SK-N-SH (cell line): ENCODE results near the gene TIGD7. TPM values are rescaled to one million over a fixed set of nuclear protein-coding genes. Genes with fewer than 3 reads are reported as not detected.

Experiments
- CTCF ChIA-PET: fragments of 300-600, 350-600 bp; formaldehyde crosslinking; extraction: SDS; loops from one replicate; lab custom pipeline; 2021; lab: Yijun Ruan, JAX
- POLR2A ChIA-PET: fragments of 350-600 bp; sonication (Branson Sonifier 250); formaldehyde crosslinking; extraction: SDS; loops from one replicate; lab custom pipeline; 2020; ENCODE audit warnings: antibody characterized with exemption, inconsistent platforms; lab: Yijun Ruan, JAX
- DNase-seq: peaks from one replicate; pipeline ENCODE4 v3.0.0; 2012
- H2AFZ ChIP-seq: fragments of 200-600 bp; sonication (generic); 2 replicates; pipeline ENCODE4 v1.8.1; 2016; ENCODE audit warnings: antibody characterized with exemption, mild to moderate bottlenecking, low read depth
- H3F3A ChIP-seq: fragments of 200-600 bp; sonication (generic); replicated peaks from 2 replicates; pipeline ENCODE3; 2016; ENCODE audit warnings: antibody characterized with exemption, mild to moderate bottlenecking; ENCODE audit not compliant: insufficient read depth
- H3K27ac ChIP-seq, 2 experiments: fragments of 200-500 bp in 1 of 2; fragments of 200-600 bp in 1 of 2; sonication (Bioruptor generic) in 1 of 2; sonication (generic), shearing (Covaris generic) in 1 of 2; 2 replicates each; pipeline versions ENCODE4 v1.5.1 to v1.6.1; 2014 to 2016; ENCODE audit warnings: low read depth in 2 of 2, inconsistent platforms in 1 of 2, low read length in 1 of 2, mild to moderate bottlenecking in 1 of 2, mixed read lengths in 1 of 2
- H3K27me3 ChIP-seq: fragments of 200-600 bp; sonication (generic), shearing (Covaris generic); 2 replicates; pipeline ENCODE4 v1.6.1; 2016; ENCODE audit warnings: mixed run types; ENCODE audit not compliant: insufficient read depth
- H3K36me3 ChIP-seq, 2 experiments: fragments of 200-500 bp in 1 of 2; fragments of 200-600 bp in 1 of 2; sonication (Bioruptor generic) in 1 of 2; sonication (generic) in 1 of 2; replicated peaks in 1 of 2; 2 replicates each; pipeline versions ENCODE3 to v1.5.1; 2014 to 2016; ENCODE audit warnings: low read length in 1 of 2, mild to moderate bottlenecking in 1 of 2; ENCODE audit not compliant: insufficient read depth in 2 of 2, control insufficient read depth in 1 of 2
- H3K4me1 ChIP-seq, 2 experiments: fragments of 200-500 bp in 1 of 2; fragments of 200-600 bp in 1 of 2; sonication (Bioruptor generic) in 1 of 2; sonication (generic), shearing (Covaris generic) in 1 of 2; 2 replicates each; pipeline versions ENCODE4 v1.5.1 to v1.6.1; 2014 to 2016; ENCODE audit warnings: low read depth in 1 of 2, low read length in 1 of 2, mixed run types in 1 of 2; ENCODE audit not compliant: insufficient read depth in 2 of 2, control insufficient read depth in 1 of 2
- H3K4me2 ChIP-seq: fragments of 200-600 bp; sonication (generic), shearing (Covaris generic); 2 replicates; pipeline ENCODE4 v1.6.1; 2017; ENCODE audit warnings: mixed run types
- H3K4me3 ChIP-seq, 2 experiments: fragments of 200-500 bp in 1 of 2; fragments of 200-600 bp in 1 of 2; sonication (Bioruptor generic) in 1 of 2; sonication (generic), shearing (Covaris generic) in 1 of 2; 2 replicates each; pipeline versions ENCODE4 v1.5.1 to v1.8.1; 2014 to 2016; ENCODE audit warnings: low read depth in 2 of 2, inconsistent platforms in 1 of 2, low read length in 1 of 2, mild to moderate bottlenecking in 1 of 2, mixed read lengths in 1 of 2, moderate library complexity in 1 of 2
- H3K79me2 ChIP-seq: fragments of 200-600 bp; sonication (generic); 2 replicates; pipeline ENCODE4 v1.8.1; 2017; ENCODE audit warnings: mild to moderate bottlenecking; ENCODE audit not compliant: insufficient read depth
- H3K9ac ChIP-seq: fragments of 200-600 bp; sonication (generic); 2 replicates; pipeline ENCODE4 v1.6.1; 2017; ENCODE audit warnings: mixed run types
- H3K9me2 ChIP-seq: fragments of 200-600 bp; sonication (generic); 2 replicates; pipeline ENCODE4 v1.6.1; 2017; ENCODE audit warnings: mixed run types
- H3K9me3 ChIP-seq: fragments of 200-600 bp; sonication (generic); 2 replicates; pipeline ENCODE4 v1.6.1; 2017; ENCODE audit warnings: mixed run types, mild to moderate bottlenecking, moderate library complexity
- H4K20me1 ChIP-seq: fragments of 200-600 bp; sonication (generic); 2 replicates; pipeline ENCODE4 v1.6.1; 2017; ENCODE audit warnings: mild to moderate bottlenecking, mixed run types; ENCODE audit not compliant: insufficient read depth
- CHD2 ChIP-seq: fragments of 150-350 bp; IDR thresholded peaks from 2 replicates; pipeline ENCODE4 v1.6.1; 2018; ENCODE audit warnings: low read length; ENCODE audit not compliant: partially characterized antibody
- FOSL2 ChIP-seq: IDR thresholded peaks from 2 replicates; pipeline ENCODE4 v1.4.0; 2012; ENCODE audit warnings: low read depth, mild to moderate bottlenecking, moderate library complexity, borderline replicate concordance
- GABPA ChIP-seq: IDR thresholded peaks from 2 replicates; pipeline ENCODE4 v1.4.0; 2012; ENCODE audit warnings: low read depth, mild to moderate bottlenecking
- JUND ChIP-seq: IDR thresholded peaks from 2 replicates; pipeline ENCODE4 v1.4.0; 2012
- MEF2A ChIP-seq: IDR thresholded peaks from 2 replicates; pipeline ENCODE4 v1.4.0; 2012; ENCODE audit warnings: low read depth, borderline replicate concordance
- MXI1 ChIP-seq: IDR thresholded peaks from 2 replicates; pipeline ENCODE4 v1.6.1; 2012; ENCODE audit warnings: mild to moderate bottlenecking, low read depth, low read length, improper control_type of control experiment
- NRF1 ChIP-seq: IDR thresholded peaks from 2 replicates; pipeline ENCODE4 v1.6.1; 2012; ENCODE audit warnings: low read depth, mild to moderate bottlenecking, low read length
- POLR2AphosphoS5 ChIP-seq: IDR thresholded peaks from 2 replicates; pipeline ENCODE4 v1.6.1; 2012; ENCODE audit warnings: low read depth, low read length
- RAD21 ChIP-seq: IDR thresholded peaks from 2 replicates; pipeline ENCODE4 v1.6.1; 2012; ENCODE audit warnings: mild to moderate bottlenecking, low read length
- RCOR1 ChIP-seq: fragments of 150-350 bp; IDR thresholded peaks from 2 replicates; pipeline ENCODE4 v1.6.1; 2017; ENCODE audit warnings: antibody characterized with exemption, low read length
- REST ChIP-seq: IDR thresholded peaks from 2 replicates; pipeline ENCODE4 v1.6.1; 2012; ENCODE audit warnings: mild to moderate bottlenecking, low read depth, low read length, moderate library complexity
- RXRA ChIP-seq: IDR thresholded peaks from 2 replicates; pipeline ENCODE4 v1.4.0; 2012; ENCODE audit warnings: low read depth, mild to moderate bottlenecking, borderline replicate concordance
- SIN3A ChIP-seq: IDR thresholded peaks from 2 replicates; pipeline ENCODE4 v1.6.1; 2012; ENCODE audit warnings: low read depth, mild to moderate bottlenecking, low read length, moderate library complexity, borderline replicate concordance
- SMC3 ChIP-seq: IDR thresholded peaks from 2 replicates; pipeline ENCODE4 v1.6.1; 2012; ENCODE audit warnings: low read depth, low read length, improper control_type of control experiment
- TAF1 ChIP-seq: IDR thresholded peaks from 2 replicates; pipeline ENCODE4 v1.6.1; 2012; ENCODE audit warnings: low read depth, mild to moderate bottlenecking, low read length, moderate library complexity, borderline replicate concordance
- TEAD4 ChIP-seq: IDR thresholded peaks from 2 replicates; pipeline ENCODE4 v1.4.0; 2012; ENCODE audit warnings: mild to moderate bottlenecking, borderline replicate concordance; ENCODE audit not compliant: insufficient read depth
- USF1 ChIP-seq: IDR thresholded peaks from 2 replicates; pipeline ENCODE4 v1.4.0; 2012; ENCODE audit warnings: low read depth, borderline replicate concordance
- YY1 ChIP-seq: IDR thresholded peaks from 2 replicates; pipeline ENCODE4 v1.4.0; 2012; ENCODE audit warnings: low read depth, mild to moderate bottlenecking
- ZBTB33 ChIP-seq: IDR thresholded peaks from 2 replicates; pipeline ENCODE4 v1.4.0; 2012; ENCODE audit warnings: low read depth, borderline replicate concordance
- WGBS: methylation state at CpG from one replicate; pipeline ENCODE4 v1.1.6; 2017; ENCODE audit warnings: low lambda C conversion rate; 5-methylcytosine and 5-hydroxymethylcytosine counted together
- polyA plus RNA-seq, 3 experiments: library from polyadenylated mRNA; depleted of rRNA; stranded (reverse); fragments of >200 nt; gene quantifications; 2 replicates each; pipeline ENCODE4 v1.2.3, GENCODE V29; 2012

The TIGD7 gene
- polyA plus RNA-seq, 1 of the 3 experiments (the other 2 are of a cell fraction) = 1.2 TPM

- no peak overlapping the region for H3K9ac ChIP-seq
- no peak for TF ChIP-seq SMC3
- TF ChIP-seq RXRA = no peak
- no peak for TF ChIP-seq YY1
- TF ChIP-seq JUND = no peak
- no peak for TF ChIP-seq GABPA
- TF ChIP-seq SIN3A = no peak
- no peak for TF ChIP-seq NRF1
- no peak for TF ChIP-seq RCOR1
- no peak for TF ChIP-seq FOSL2
- TF ChIP-seq RAD21 = no peak
- no peak for TF ChIP-seq POLR2AphosphoS5
- TF ChIP-seq TAF1 = no peak
- TF ChIP-seq CHD2 = no peak
- TF ChIP-seq ZBTB33 = no peak
- TF ChIP-seq USF1 = no peak
- no peak for TF ChIP-seq MEF2A
- TF ChIP-seq MXI1 = no peak
- no peak for DNase-seq
- H3K9me3 ChIP-seq = no peaks in the 10 kb centered on the region
- ChIA-PET POLR2A (no interaction called here), CTCF (no interaction called here)
- no peaks in the 10 kb centered on the region for H4K20me1 ChIP-seq
- no peaks in the 10 kb centered on the region for H3K79me2 ChIP-seq
- H3K9me2 ChIP-seq = no peaks in the 10 kb centered on the region
- 53% methylated on average over 2 of the region's 4 CpGs for WGBS
- no peaks in the 10 kb centered on the region for H3K36me3 ChIP-seq
- no peak overlapping the region for H2AFZ ChIP-seq
- peaks cover 0 to 5% of the 10 kb centered on the region in 2 experiments; a peak in 1 of 4 replicates for H3K4me1 ChIP-seq
- no peak overlapping the region for H3K27ac ChIP-seq
- no peak overlapping the region for H3K4me2 ChIP-seq
- H3K27me3 ChIP-seq = peaks cover 5% of the 10 kb centered on the region; the same call in 1 of the 2 replicates
- no peak overlapping the region for H3K4me3 ChIP-seq
- peaks cover 9% of the 10 kb centered on the region for H3F3A ChIP-seq
These were observed 42.7 kb downstream of the TIGD7 start for GRCh38 chr16:3262517-3262916.

- peaks cover 19% of the 10 kb centered on the region; the same call in 1 of the 2 replicates for H3K27me3 ChIP-seq
These were observed 45.4 kb downstream of the TIGD7 start for GRCh38 chr16:3259836-3260235.

More at GRCh38 chr16:3259836-3260235, 45.4 kb downstream of the TIGD7 start:
- Histone ChIP-seq H3F3A (peaks cover 9% of the 10 kb centered on the region), H3K9me2 (no peaks in the 10 kb centered on the region), H2AFZ (no peak overlapping the region), H3K9ac (no peak overlapping the region), H3K79me2 (no peaks in the 10 kb centered on the region)
- POLR2A ChIA-PET = no interaction called here
- TF ChIP-seq REST = no peak
- TF ChIP-seq TEAD4 = no peak
- no peak for TF ChIP-seq TAF1
- TF ChIP-seq, all 33 proteins: peak for 0
- WGBS = 46% methylated on average over 8 of the region's 8 CpGs
- no peaks in the 10 kb centered on the region for H3K36me3 ChIP-seq
- CTCF ChIA-PET = no interaction called here
- DNase-seq = no peak
- H3K4me2 ChIP-seq = no peak overlapping the region
- H4K20me1 ChIP-seq = no peaks in the 10 kb centered on the region
- no peak overlapping the region for H3K27ac ChIP-seq
- no peaks in the 10 kb centered on the region for H3K9me3 ChIP-seq
- no peak overlapping the region for H3K4me3 ChIP-seq
- peaks cover 0 to 2% of the 10 kb centered on the region in 2 experiments; a peak in 1 of 4 replicates for H3K4me1 ChIP-seq
